OCI-LY1 (cell line): Measurements from ENCODE around the gene SAE1.

Experiments
- H2AFZ ChIP-seq: fragments of 200-600 bp; sonication (generic), shearing (Covaris generic); 2 replicates; pipeline ENCODE4 v1.6.0; 2014; ENCODE audit warnings: antibody characterized with exemption, mild to moderate bottlenecking, low read length
- H3F3A ChIP-seq: fragments of 200-600 bp; sonication (generic), shearing (Covaris generic); 2 replicates; pipeline ENCODE4 v1.6.0; 2014; ENCODE audit warnings: mild to moderate bottlenecking, antibody characterized with exemption, low read length, moderate library complexity; ENCODE audit not compliant: insufficient read depth
- H3K27ac ChIP-seq: fragments of 200-600 bp; sonication (generic); 2 replicates; pipeline ENCODE4 v1.5.1; 2014; ENCODE audit warnings: low read length, mixed run types, mild to moderate bottlenecking, low read depth; ENCODE audit not compliant: poor library complexity, severe bottlenecking
- H3K27me3 ChIP-seq: fragments of 200-600 bp; sonication (generic); 2 replicates; pipeline ENCODE4 v1.6.0; 2014; ENCODE audit warnings: antibody characterized with exemption, mild to moderate bottlenecking, low read length, moderate library complexity; ENCODE audit not compliant: insufficient read depth
- H3K36me3 ChIP-seq: fragments of 200-600 bp; sonication (generic); 2 replicates; pipeline ENCODE4 v1.6.1; 2014; ENCODE audit warnings: mild to moderate bottlenecking, antibody characterized with exemption, low read length, moderate library complexity, mixed read lengths; ENCODE audit not compliant: insufficient read depth
- H3K4me1 ChIP-seq: fragments of 200-600 bp; sonication (generic); 2 replicates; pipeline ENCODE4 v1.5.1; 2014; ENCODE audit warnings: mild to moderate bottlenecking, low read length, moderate library complexity; ENCODE audit not compliant: insufficient read depth, severe bottlenecking
- H3K4me2 ChIP-seq: fragments of 200-600 bp; sonication (generic), shearing (Covaris generic); 2 replicates; pipeline ENCODE4 v1.6.1; 2014; ENCODE audit warnings: low read length
- H3K4me3 ChIP-seq: fragments of 200-600 bp; sonication (generic); 2 replicates; pipeline ENCODE4 v1.5.1; 2014; ENCODE audit warnings: low read length, low read depth, mild to moderate bottlenecking, mixed read lengths; ENCODE audit not compliant: poor library complexity, severe bottlenecking
- H3K79me2 ChIP-seq: fragments of 200-600 bp; shearing (Covaris generic); 2 replicates; pipeline ENCODE4 v1.6.1; 2016; ENCODE audit warnings: mixed run types, low read length, mixed read lengths; ENCODE audit not compliant: insufficient read depth
- H3K9ac ChIP-seq: fragments of 200-600 bp; sonication (generic), shearing (Covaris generic); 2 replicates; pipeline ENCODE4 v1.6.1; 2014; ENCODE audit warnings: mild to moderate bottlenecking, low read length, mixed read lengths
- H3K9me2 ChIP-seq: fragments of 200-600 bp; sonication (generic), shearing (Covaris generic); 2 replicates; pipeline ENCODE4 v1.6.1; 2014; ENCODE audit warnings: low read depth, mild to moderate bottlenecking, low read length, mixed read lengths
- H3K9me3 ChIP-seq: fragments of 200-600 bp; shearing (Covaris generic); 2 replicates; pipeline ENCODE4 v1.6.1; 2014; ENCODE audit warnings: low read length, mixed read lengths
- H4K20me1 ChIP-seq: fragments of 200-600 bp; sonication (generic), shearing (Covaris generic); 2 replicates; pipeline ENCODE4 v1.6.0; 2016; ENCODE audit warnings: mild to moderate bottlenecking, low read length; ENCODE audit not compliant: insufficient read depth
- EZH2 ChIP-seq: fragments of 200-600 bp; sonication (generic), shearing (Covaris generic); IDR thresholded peaks from 2 replicates; pipeline ENCODE4 v1.8.0; 2017; ENCODE audit warnings: borderline replicate concordance, mixed run types, mild to moderate bottlenecking, antibody characterized with exemption, low read length, moderate library complexity, mixed read lengths
- TF ChIP-seq, protein P1 (sequence below): fragments of 200-600 bp; sonication (generic), shearing (Covaris generic); IDR thresholded peaks from 2 replicates; pipeline ENCODE4 v1.5.1; 2017; ENCODE audit warnings: mild to moderate bottlenecking, antibody characterized with exemption, low read length, moderate library complexity, mixed read lengths

SAE1 gene

DNA sequence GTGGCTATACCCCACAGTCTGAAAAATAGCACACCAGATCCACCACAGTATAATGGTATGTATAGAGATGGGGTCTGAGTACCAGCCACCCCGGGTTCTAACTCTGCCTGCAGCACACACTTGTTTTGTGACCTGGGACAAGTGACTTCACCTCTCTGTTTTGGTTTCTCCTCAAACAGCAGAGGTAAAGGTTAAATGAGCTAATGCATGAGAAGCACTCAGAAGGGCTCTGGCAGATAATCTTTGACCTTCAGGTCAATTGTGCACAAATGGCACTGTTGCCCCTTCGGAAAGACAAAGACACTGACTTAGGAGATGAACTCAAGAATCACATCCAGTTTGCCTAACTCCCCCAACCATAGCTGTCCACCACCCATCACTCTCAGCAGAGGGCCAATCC lies 24.8 kb upstream of the SAE1 start:
- Histone ChIP-seq H3K4me3 (no peak overlapping the region), H3F3A (no peaks in the 10 kb centered on the region), H3K27ac (no peak overlapping the region), H3K9me2 (no peaks in the 10 kb centered on the region), H3K4me1 (peaks cover 48% of the 10 kb centered on the region), H3K79me2 (peaks cover 80% of the 10 kb centered on the region), H3K9ac (no peak overlapping the region), H3K27me3 (no peaks in the 10 kb centered on the region), H4K20me1 (no peaks in the 10 kb centered on the region), H3K4me2 (no peak overlapping the region), H2AFZ (no peak overlapping the region), H3K9me3 (no peaks in the 10 kb centered on the region), H3K36me3 (peaks cover 54% of the 10 kb centered on the region)
- TF ChIP-seq, protein P1, sequence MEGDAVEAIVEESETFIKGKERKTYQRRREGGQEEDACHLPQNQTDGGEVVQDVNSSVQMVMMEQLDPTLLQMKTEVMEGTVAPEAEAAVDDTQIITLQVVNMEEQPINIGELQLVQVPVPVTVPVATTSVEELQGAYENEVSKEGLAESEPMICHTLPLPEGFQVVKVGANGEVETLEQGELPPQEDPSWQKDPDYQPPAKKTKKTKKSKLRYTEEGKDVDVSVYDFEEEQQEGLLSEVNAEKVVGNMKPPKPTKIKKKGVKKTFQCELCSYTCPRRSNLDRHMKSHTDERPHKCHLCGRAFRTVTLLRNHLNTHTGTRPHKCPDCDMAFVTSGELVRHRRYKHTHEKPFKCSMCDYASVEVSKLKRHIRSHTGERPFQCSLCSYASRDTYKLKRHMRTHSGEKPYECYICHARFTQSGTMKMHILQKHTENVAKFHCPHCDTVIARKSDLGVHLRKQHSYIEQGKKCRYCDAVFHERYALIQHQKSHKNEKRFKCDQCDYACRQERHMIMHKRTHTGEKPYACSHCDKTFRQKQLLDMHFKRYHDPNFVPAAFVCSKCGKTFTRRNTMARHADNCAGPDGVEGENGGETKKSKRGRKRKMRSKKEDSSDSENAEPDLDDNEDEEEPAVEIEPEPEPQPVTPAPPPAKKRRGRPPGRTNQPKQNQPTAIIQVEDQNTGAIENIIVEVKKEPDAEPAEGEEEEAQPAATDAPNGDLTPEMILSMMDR, result no peak
- TF ChIP-seq EZH2, result no peak

DNA sequence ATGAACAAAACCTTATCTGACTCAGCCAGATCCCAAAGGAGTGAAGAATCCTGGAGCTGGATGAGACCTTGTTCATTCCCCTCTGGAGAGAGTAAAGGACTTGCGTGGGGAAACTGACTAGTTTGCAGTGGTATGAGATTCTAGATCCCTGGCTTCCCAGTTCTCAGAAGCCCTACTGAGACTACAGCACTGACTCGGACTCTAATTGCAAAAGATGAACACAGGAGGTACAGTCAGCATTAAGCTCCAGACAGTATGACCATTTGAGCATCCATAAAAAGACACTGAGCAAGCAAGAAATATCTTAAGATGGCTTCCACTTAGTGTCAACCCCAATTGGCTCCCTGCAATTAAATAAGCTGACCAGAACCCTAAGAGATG lies 23.8 kb upstream of the SAE1 start:
- Histone ChIP-seq H3K9me3 (no peaks in the 10 kb centered on the region), H3K4me3 (peak overlapping the region; percentile 94), H4K20me1 (no peaks in the 10 kb centered on the region), H3K79me2 (peaks cover 81% of the 10 kb centered on the region), H3K9ac (peak overlapping the region; percentile 8; the same call in 1 of the 2 replicates), H3K36me3 (peaks cover 62% of the 10 kb centered on the region), H3K9me2 (no peaks in the 10 kb centered on the region), H3F3A (no peaks in the 10 kb centered on the region), H3K27me3 (no peaks in the 10 kb centered on the region), H3K4me2 (peak overlapping the region; percentile 86), H3K27ac (peak overlapping the region; percentile 93), H3K4me1 (peaks cover 48% of the 10 kb centered on the region), H2AFZ (no peak overlapping the region)
- no peak for TF ChIP-seq EZH2
- TF ChIP-seq, protein P1, result no peak

DNA sequence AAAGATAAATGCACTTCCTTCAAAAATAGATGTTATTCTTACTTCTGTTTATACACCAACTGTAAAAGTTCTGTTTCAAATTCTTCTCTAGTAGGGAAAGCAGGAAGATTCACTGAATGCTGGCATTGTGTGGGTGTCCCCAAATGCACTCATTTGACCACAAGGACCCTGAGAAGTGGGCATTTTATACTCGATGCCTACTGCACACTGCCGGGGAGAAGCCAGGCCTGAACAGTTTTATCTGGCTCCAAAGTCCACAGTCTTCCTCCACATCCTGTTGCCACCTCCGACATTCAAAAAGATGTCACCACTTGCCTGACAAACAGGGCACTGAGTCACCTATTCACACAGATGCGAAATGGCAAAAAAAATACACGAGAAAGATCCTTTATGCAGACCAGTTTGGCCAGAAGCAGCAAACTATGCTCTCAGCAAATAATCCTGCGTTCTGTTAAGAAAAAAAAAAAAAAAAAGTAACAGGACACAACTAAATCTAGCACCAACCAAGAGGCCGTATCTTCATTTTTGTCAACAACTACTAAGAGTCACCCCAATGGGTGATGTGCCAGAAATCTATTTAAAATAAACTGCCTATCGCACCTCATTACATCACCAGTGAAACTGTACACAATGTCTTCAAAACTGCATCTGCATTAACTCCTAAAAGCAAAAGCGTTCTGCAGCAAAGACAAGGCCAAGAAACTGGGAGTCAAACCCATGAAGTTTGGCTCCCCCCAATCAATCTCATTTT lies 23.3 kb upstream of the SAE1 start:
- H3K4me1 ChIP-seq, result peaks cover 48% of the 10 kb centered on the region
- H3K4me2 ChIP-seq, result peak overlapping the region; percentile 86
- peaks cover 77% of the 10 kb centered on the region for H3K79me2 ChIP-seq
- no peaks in the 10 kb centered on the region for H3F3A ChIP-seq
- H3K27me3 ChIP-seq, result no peaks in the 10 kb centered on the region
- no peak overlapping the region for H2AFZ ChIP-seq
- H3K4me3 ChIP-seq, result peak overlapping the region; percentile 94
- no peaks in the 10 kb centered on the region for H4K20me1 ChIP-seq
- no peaks in the 10 kb centered on the region for H3K9me2 ChIP-seq
- H3K9me3 ChIP-seq, result no peaks in the 10 kb centered on the region
- H3K27ac ChIP-seq, result peak overlapping the region; percentile 93
- peaks cover 59% of the 10 kb centered on the region for H3K36me3 ChIP-seq
- TF ChIP-seq EZH2, result no peak
- TF ChIP-seq, protein P1, result no peak
- H3K9ac ChIP-seq, result peak overlapping the region; percentile 99; the same call in 1 of the 2 replicates
